Neural progenitor cell (in vitro differentiated cells): ENCODE results near the gene COPA.

Experiments used
- EZH2 ChIP-seq: fragments of 200-600 bp; sonication (generic); IDR thresholded peaks from 2 replicates; pipeline ENCODE4 v1.6.1; 2017; ENCODE audit warnings: antibody characterized with exemption, mild to moderate bottlenecking, moderate library complexity
- EZH2phosphoT487 ChIP-seq: fragments of 200-600 bp; sonication (generic); IDR thresholded peaks from 2 replicates; pipeline ENCODE4 v1.6.1; 2017; ENCODE audit warnings: antibody characterized with exemption
- TF ChIP-seq, protein P1 (sequence below): fragments of 200-600 bp; sonication (generic); IDR thresholded peaks from 2 replicates; pipeline ENCODE4 v1.5.1; 2017; ENCODE audit warnings: antibody characterized with exemption, mild to moderate bottlenecking

- TF ChIP-seq, protein P1, sequence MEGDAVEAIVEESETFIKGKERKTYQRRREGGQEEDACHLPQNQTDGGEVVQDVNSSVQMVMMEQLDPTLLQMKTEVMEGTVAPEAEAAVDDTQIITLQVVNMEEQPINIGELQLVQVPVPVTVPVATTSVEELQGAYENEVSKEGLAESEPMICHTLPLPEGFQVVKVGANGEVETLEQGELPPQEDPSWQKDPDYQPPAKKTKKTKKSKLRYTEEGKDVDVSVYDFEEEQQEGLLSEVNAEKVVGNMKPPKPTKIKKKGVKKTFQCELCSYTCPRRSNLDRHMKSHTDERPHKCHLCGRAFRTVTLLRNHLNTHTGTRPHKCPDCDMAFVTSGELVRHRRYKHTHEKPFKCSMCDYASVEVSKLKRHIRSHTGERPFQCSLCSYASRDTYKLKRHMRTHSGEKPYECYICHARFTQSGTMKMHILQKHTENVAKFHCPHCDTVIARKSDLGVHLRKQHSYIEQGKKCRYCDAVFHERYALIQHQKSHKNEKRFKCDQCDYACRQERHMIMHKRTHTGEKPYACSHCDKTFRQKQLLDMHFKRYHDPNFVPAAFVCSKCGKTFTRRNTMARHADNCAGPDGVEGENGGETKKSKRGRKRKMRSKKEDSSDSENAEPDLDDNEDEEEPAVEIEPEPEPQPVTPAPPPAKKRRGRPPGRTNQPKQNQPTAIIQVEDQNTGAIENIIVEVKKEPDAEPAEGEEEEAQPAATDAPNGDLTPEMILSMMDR, result no peak
- no peak for TF ChIP-seq EZH2phosphoT487
- no peak for TF ChIP-seq EZH2
These were observed 26.0 kb upstream of the COPA start for GRCh38 chr1:160369087-160369486.
